ENCODE data around the gene DACH1.

The DACH1 gene

DNA sequence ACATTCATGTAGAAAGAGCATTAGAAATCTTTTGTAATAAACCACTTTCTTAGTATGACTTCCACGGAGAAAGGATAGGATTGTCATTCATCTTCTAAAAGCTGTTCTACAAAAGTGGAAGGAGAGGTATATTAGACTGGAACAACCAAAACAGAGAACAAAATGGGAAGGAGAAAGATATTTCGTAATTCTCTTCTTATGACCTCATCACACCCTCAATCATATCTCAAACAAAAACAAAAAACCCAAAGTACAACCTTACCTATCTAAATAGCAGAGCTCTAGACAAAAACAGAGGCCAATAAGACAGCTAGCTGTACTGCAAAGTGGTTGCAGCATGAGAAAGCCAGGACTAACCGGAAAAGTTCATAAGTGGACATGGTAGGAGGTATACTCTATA is 46.3 kb downstream of the DACH1 start:
- DNase-seq (ENCODE audit: insufficient read length), result no peak
- no peak for FAIRE-seq
- no peak for TF ChIP-seq POLR2AphosphoS5 (IDR thresholded peaks at IDR 0.05; ENCODE audit: low read depth, low read length)
- TF ChIP-seq TAF1 (IDR thresholded peaks at IDR 0.05; ENCODE audit: borderline replicate concordance, low read depth, low read length), result no peak
- TF ChIP-seq POLR2A (IDR thresholded peaks at IDR 0.05; ENCODE audit: low read depth, low read length), result no peak

- DNase-seq (ENCODE audit: insufficient read length) (no peak), FAIRE-seq (no peak)
- no peak for TF ChIP-seq POLR2AphosphoS5 (IDR thresholded peaks at IDR 0.05; ENCODE audit: low read depth, low read length)
- TF ChIP-seq TAF1 (IDR thresholded peaks at IDR 0.05; ENCODE audit: borderline replicate concordance, low read depth, low read length), result no peak
- no peak for TF ChIP-seq POLR2A (IDR thresholded peaks at IDR 0.05; ENCODE audit: low read depth, low read length)
Measured at GRCh38 chr13:71817335-71817734, 49.7 kb downstream of the DACH1 start.

- no peak for TF ChIP-seq POLR2A (IDR thresholded peaks at IDR 0.05; ENCODE audit: low read depth, low read length)
- no peak for TF ChIP-seq TAF1 (IDR thresholded peaks at IDR 0.05; ENCODE audit: borderline replicate concordance, low read depth, low read length)
- no peak for TF ChIP-seq POLR2AphosphoS5 (IDR thresholded peaks at IDR 0.05; ENCODE audit: low read depth, low read length)
- FAIRE-seq (no peak), DNase-seq (ENCODE audit: insufficient read length) (no peak)
Measured at GRCh38 chr13:71814806-71815360, 52.1 kb downstream of the DACH1 start.

DNA sequence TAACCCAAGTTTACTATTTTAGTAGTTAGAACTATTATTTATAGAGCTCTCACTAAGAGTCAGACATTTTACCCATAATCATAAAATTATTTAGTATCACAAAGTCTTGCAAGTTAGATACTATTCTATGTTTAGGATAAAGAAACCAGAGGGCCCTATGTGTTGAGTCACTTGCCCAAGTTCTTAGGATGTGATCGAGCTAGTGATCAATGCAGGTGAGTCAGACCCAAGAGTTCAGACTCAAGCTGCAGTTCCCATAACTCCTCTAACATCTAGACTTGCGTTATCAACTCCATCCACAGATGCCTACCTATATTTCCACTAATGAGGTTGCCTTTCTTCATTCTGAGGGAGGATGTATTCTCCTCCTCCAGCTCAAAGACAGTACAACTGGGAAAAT is 53.8 kb downstream of the DACH1 start:
- no peak for FAIRE-seq
- no peak for DNase-seq (ENCODE audit: insufficient read length)
- TF ChIP-seq POLR2AphosphoS5 (IDR thresholded peaks at IDR 0.05; ENCODE audit: low read depth, low read length) (no peak), TAF1 (IDR thresholded peaks at IDR 0.05; ENCODE audit: borderline replicate concordance, low read depth, low read length) (no peak), POLR2A (IDR thresholded peaks at IDR 0.05; ENCODE audit: low read depth, low read length) (no peak)

- DNase-seq (ENCODE audit: insufficient read length) (no peak), FAIRE-seq (no peak)
- TF ChIP-seq POLR2AphosphoS5 (IDR thresholded peaks at IDR 0.05; ENCODE audit: low read depth, low read length), result no peak
- no peak for TF ChIP-seq POLR2A (IDR thresholded peaks at IDR 0.05; ENCODE audit: low read depth, low read length)
- TF ChIP-seq TAF1 (IDR thresholded peaks at IDR 0.05; ENCODE audit: borderline replicate concordance, low read depth, low read length), result no peak
Measured at GRCh38 chr13:71811344-71811743, 55.7 kb downstream of the DACH1 start.

DNA sequence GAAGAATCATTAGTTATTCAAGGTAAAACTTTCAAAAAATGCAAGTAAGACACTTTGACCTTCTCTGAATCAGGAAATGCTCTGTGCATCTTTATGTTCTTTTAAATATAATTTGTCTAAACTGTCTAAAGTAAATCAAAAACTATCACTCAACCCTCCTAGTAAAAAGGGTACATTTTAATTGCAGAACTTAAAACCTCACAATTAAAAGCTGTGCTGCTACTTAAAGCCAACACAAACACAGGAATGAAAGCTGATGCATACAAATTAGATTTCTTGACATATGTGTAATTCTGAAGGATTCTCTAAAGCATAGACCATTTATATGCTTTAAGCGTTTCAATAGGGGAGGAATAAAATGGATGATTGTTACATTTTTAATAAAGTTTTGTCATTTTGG is 58.3 kb downstream of the DACH1 start:
- FAIRE-seq (no peak), DNase-seq (ENCODE audit: insufficient read length) (no peak)
- TF ChIP-seq POLR2AphosphoS5 (IDR thresholded peaks at IDR 0.05; ENCODE audit: low read depth, low read length), result no peak
- TF ChIP-seq TAF1 (IDR thresholded peaks at IDR 0.05; ENCODE audit: borderline replicate concordance, low read depth, low read length), result no peak
- no peak for TF ChIP-seq POLR2A (IDR thresholded peaks at IDR 0.05; ENCODE audit: low read depth, low read length)

GRCh38 chr13:71806886-71807285 is 60.1 kb downstream of the DACH1 start:
- DNase-seq (ENCODE audit: insufficient read length), result no peak
- TF ChIP-seq POLR2A (IDR thresholded peaks at IDR 0.05; ENCODE audit: low read depth, low read length) (no peak), POLR2AphosphoS5 (IDR thresholded peaks at IDR 0.05; ENCODE audit: low read depth, low read length) (no peak), TAF1 (IDR thresholded peaks at IDR 0.05; ENCODE audit: borderline replicate concordance, low read depth, low read length) (no peak)
- FAIRE-seq, result no peak

DNA sequence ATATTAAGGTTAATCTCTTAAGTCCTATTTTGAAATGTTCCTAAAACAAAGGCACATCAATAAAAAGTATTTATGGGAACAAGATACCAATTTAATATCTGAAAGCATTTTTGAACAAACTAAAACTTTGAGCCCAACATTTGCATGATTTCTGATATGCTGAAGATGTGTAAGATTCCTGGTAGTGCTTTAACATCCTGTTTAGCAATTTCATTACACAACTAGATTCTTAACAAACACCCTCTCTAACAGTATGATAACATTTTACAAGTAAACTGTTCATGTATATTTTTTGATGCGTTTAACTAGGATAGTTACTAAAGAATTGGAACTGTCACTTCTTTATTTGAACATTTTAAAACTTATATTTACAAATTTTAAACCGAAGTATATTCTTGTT is 63.9 kb downstream of the DACH1 start:
- DNase-seq (ENCODE audit: insufficient read length) (no peak), FAIRE-seq (no peak)
- TF ChIP-seq POLR2AphosphoS5 (IDR thresholded peaks at IDR 0.05; ENCODE audit: low read depth, low read length) (no peak), TAF1 (IDR thresholded peaks at IDR 0.05; ENCODE audit: borderline replicate concordance, low read depth, low read length) (no peak), POLR2A (IDR thresholded peaks at IDR 0.05; ENCODE audit: low read depth, low read length) (no peak)

DNA sequence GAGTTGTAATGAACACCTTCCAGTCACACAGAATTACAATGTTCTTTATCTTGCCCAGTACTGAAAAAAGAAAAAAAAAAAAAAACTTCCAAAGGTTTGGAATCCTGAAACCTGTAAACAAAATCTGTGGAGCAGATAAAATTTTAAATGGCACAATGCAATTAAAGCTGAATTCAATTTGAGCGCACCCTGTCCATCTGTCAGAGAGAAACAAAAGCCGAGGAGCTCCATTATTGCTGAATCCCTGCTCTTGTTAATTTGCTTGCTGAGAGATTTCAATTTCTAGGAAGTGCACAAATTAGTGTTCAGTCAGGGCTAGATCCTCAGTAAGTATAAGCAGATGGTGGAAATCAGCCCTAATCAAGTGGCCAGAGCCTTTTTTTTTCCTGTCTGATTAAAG is 65.2 kb downstream of the DACH1 start:
- TF ChIP-seq POLR2AphosphoS5 (IDR thresholded peaks at IDR 0.05; ENCODE audit: low read depth, low read length) (no peak), POLR2A (IDR thresholded peaks at IDR 0.05; ENCODE audit: low read depth, low read length) (no peak), TAF1 (IDR thresholded peaks at IDR 0.05; ENCODE audit: borderline replicate concordance, low read depth, low read length) (no peak)
- DNase-seq (ENCODE audit: insufficient read length) (no peak), FAIRE-seq (no peak)

DNA sequence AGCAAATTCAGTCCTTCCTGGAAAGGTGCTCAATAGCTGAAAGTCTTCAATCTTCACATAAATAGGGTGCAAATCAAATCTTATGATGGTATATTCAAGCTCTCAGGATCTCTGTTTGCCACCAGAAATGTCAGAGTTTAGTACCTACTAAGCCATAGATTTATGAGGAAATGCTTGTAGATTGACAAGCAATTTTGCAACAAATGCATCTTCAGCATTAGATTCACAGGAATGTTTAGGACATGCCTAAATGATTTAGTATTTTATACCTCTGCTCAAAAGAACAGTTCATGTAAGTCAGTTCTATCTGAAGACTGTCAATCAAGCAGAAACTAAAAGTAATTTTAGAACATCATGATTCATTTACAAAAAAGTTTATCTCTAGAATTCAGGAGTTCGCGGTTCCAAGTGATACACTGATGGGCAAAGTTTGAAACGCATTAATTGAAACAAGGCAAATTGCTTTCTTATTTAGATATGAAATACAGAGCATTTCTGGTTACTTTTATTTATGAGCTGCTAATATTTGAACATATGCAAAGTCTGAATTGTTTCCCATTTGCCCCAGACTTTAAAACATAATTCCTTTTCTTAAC is 65.7 kb downstream of the DACH1 start:
- no peak for FAIRE-seq
- TF ChIP-seq POLR2A (IDR thresholded peaks at IDR 0.05; ENCODE audit: low read depth, low read length) (no peak), TAF1 (IDR thresholded peaks at IDR 0.05; ENCODE audit: borderline replicate concordance, low read depth, low read length) (no peak), POLR2AphosphoS5 (IDR thresholded peaks at IDR 0.05; ENCODE audit: low read depth, low read length) (no peak)
- DNase-seq (ENCODE audit: insufficient read length), result no peak

DNA sequence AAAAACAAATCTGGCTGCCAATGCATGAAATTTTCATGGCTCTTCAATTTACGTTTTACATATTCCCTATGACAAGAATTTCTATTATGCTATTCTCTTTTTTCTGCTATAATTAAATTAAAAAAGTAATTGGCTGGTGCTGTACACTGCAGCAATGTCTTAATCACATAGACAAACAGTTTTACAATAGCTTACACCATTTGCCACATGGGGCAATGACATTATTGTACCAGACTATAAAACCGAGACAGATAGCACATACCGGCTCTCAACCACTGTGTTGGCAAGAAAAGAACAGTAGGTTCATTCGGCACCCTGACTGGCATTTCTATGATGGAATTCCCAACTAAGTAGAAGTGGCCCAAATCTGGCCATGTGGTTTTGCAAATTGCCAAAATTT is 67.7 kb downstream of the DACH1 start:
- TF ChIP-seq POLR2AphosphoS5 (IDR thresholded peaks at IDR 0.05; ENCODE audit: low read depth, low read length), result no peak
- no peak for DNase-seq (ENCODE audit: insufficient read length)
- FAIRE-seq, result no peak

GRCh38 chr13:71798707-71799106 is 68.3 kb downstream of the DACH1 start:
- DNase-seq (ENCODE audit: insufficient read length) (no peak), FAIRE-seq (no peak)
- TF ChIP-seq TAF1 (IDR thresholded peaks at IDR 0.05; ENCODE audit: borderline replicate concordance, low read depth, low read length) (no peak), POLR2AphosphoS5 (IDR thresholded peaks at IDR 0.05; ENCODE audit: low read depth, low read length) (no peak), POLR2A (IDR thresholded peaks at IDR 0.05; ENCODE audit: low read depth, low read length) (no peak)
